Suprapubic skin (tissue), 4 donors: ENCODE results near the gene MYO18A. TPM values are rescaled to one million over a fixed set of nuclear protein-coding genes. Genes with fewer than 3 reads are reported as not detected.
"Not testable (repeated sequence)": the region's sequence is repeated elsewhere in the genome, so short reads cannot be mapped to it uniquely, and the experiment has no call there.

Source experiments
- DNase-seq, 2 donors: peaks; one replicate each; pipeline ENCODE4 v3.0.0-alpha.2; 2019; ENCODE audit warnings: low spot score in 2 of 2
- H3K27ac ChIP-seq: fragments of 200-600 bp; sonication (generic); one replicate; pipeline ENCODE4 v1.5.1; 2019
- H3K27me3 ChIP-seq: fragments of 200-600 bp; sonication (generic); one replicate; pipeline ENCODE4 v1.5.1; 2019
- H3K36me3 ChIP-seq: fragments of 200-600 bp; sonication (generic); one replicate; pipeline ENCODE4 v1.5.1; 2019
- H3K4me1 ChIP-seq: fragments of 200-600 bp; sonication (generic); one replicate; pipeline ENCODE4 v1.5.1; 2019
- H3K4me3 ChIP-seq: fragments of 200-600 bp; sonication (generic); one replicate; pipeline ENCODE4 v1.5.1; 2019; ENCODE audit warnings: mild to moderate bottlenecking
- H3K9me3 ChIP-seq: fragments of 200-600 bp; sonication (generic); one replicate; pipeline ENCODE4 v1.5.1; 2019
- EP300 ChIP-seq: sonication (generic); formaldehyde crosslinking; IDR thresholded peaks from one replicate; pipeline ENCODE4 v1.6.1; 2017; ENCODE audit warnings: antibody characterized with exemption
- POLR2A ChIP-seq, 2 donors: fragments of 450-650 bp; IDR thresholded peaks; one replicate each; pipeline ENCODE4 v1.6.1; 2017; ENCODE audit warnings: antibody characterized with exemption in 2 of 2, mild to moderate bottlenecking in 2 of 2, moderate library complexity in 2 of 2
- POLR2AphosphoS5 ChIP-seq, 3 donors: sonication (generic); formaldehyde crosslinking; IDR thresholded peaks; one replicate each; pipeline ENCODE4 v1.6.1; 2017; ENCODE audit warnings: antibody characterized with exemption in 3 of 3
- WGBS: methylation state at CpG from one replicate; pipeline ENCODE4 v1.1.5; 2018; 5-methylcytosine and 5-hydroxymethylcytosine counted together
- total RNA-seq, 4 donors: library from RNA; depleted of rRNA; stranded (reverse); fragments of >200 nt; gene quantifications; one replicate each; pipeline ENCODE4 v1.1.0, GENCODE V29; 2016
- TF ChIP-seq, protein P1 (sequence below), 2 donors: fragments of 200-600 bp in 1 of 2; fragments of 450-650 bp in 1 of 2; sonication (generic) in 1 of 2; IDR thresholded peaks; one replicate each; pipeline ENCODE4 v1.5.1; 2016 to 2019; ENCODE audit warnings: antibody characterized with exemption in 2 of 2, mild to moderate bottlenecking in 1 of 2, moderate library complexity in 1 of 2

The MYO18A gene, protein sequence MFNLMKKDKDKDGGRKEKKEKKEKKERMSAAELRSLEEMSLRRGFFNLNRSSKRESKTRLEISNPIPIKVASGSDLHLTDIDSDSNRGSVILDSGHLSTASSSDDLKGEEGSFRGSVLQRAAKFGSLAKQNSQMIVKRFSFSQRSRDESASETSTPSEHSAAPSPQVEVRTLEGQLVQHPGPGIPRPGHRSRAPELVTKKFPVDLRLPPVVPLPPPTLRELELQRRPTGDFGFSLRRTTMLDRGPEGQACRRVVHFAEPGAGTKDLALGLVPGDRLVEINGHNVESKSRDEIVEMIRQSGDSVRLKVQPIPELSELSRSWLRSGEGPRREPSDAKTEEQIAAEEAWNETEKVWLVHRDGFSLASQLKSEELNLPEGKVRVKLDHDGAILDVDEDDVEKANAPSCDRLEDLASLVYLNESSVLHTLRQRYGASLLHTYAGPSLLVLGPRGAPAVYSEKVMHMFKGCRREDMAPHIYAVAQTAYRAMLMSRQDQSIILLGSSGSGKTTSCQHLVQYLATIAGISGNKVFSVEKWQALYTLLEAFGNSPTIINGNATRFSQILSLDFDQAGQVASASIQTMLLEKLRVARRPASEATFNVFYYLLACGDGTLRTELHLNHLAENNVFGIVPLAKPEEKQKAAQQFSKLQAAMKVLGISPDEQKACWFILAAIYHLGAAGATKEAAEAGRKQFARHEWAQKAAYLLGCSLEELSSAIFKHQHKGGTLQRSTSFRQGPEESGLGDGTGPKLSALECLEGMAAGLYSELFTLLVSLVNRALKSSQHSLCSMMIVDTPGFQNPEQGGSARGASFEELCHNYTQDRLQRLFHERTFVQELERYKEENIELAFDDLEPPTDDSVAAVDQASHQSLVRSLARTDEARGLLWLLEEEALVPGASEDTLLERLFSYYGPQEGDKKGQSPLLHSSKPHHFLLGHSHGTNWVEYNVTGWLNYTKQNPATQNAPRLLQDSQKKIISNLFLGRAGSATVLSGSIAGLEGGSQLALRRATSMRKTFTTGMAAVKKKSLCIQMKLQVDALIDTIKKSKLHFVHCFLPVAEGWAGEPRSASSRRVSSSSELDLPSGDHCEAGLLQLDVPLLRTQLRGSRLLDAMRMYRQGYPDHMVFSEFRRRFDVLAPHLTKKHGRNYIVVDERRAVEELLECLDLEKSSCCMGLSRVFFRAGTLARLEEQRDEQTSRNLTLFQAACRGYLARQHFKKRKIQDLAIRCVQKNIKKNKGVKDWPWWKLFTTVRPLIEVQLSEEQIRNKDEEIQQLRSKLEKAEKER (N-terminal part only)
- 100 to 1,000 TPM in 2 of 4 donors, 10 to 100 TPM in 2; 87.6 to 253 (median 106) TPM for total RNA-seq

DNA sequence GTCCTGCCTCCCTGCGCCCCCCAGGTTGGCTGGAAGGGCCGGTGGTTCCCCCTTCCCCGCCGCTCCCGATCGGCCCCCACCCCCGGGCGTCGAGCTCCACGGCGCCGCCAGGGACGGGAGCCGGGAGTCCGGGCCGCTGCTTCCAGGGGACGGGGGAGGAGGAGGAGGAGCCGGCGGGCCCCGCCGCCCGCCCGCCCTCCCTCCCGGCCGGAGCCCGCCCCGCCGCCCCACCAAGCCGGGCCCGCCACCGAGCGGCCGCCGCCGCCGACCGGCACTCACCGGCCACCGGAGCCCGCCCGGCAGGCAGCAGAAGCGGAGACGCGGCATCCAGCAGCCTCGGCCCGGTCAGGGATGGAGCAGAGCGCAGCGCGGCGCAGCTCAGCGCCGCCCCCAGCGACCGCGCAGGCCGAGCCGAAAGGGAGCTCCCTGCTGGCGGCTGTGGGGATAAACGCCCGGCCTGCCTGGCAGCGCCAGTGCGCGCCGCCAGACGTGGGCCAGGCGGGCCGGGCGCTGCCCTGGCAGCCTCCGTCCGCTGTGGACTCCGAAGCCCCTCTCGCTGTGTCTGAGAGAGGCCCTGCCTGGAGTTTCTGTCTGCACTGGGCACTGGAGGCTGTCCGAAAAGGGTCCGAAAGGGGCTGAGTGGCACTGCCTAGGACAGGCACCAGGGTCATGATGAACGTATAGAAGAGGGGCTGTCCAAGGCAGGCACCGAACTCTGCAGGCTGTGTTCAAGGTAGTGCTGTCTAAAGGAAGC lies at the start of gene MYO18A:
MYO18A (minus strand) TSS at position 365 of the 754 bp plus-strand sequence. CDS start 13,458 bp downstream, outside the sequence.
- Histone ChIP-seq H3K9me3 (no peaks in the 10 kb centered on the region), H3K27ac (peak within 1 kb of the TSS; percentile 87), H3K27me3 (no peaks in the 10 kb centered on the region), H3K36me3 (no peaks in the 10 kb centered on the region), H3K4me1 (peaks cover 62% of the 10 kb centered on the region), H3K4me3 (peak within 1 kb of the TSS; percentile 60)
- TF ChIP-seq POLR2AphosphoS5 (IDR thresholded peaks at IDR 0.05) = no peak
- TF ChIP-seq POLR2A (IDR thresholded peaks at IDR 0.05) = no peak
- TF ChIP-seq, protein P1, sequence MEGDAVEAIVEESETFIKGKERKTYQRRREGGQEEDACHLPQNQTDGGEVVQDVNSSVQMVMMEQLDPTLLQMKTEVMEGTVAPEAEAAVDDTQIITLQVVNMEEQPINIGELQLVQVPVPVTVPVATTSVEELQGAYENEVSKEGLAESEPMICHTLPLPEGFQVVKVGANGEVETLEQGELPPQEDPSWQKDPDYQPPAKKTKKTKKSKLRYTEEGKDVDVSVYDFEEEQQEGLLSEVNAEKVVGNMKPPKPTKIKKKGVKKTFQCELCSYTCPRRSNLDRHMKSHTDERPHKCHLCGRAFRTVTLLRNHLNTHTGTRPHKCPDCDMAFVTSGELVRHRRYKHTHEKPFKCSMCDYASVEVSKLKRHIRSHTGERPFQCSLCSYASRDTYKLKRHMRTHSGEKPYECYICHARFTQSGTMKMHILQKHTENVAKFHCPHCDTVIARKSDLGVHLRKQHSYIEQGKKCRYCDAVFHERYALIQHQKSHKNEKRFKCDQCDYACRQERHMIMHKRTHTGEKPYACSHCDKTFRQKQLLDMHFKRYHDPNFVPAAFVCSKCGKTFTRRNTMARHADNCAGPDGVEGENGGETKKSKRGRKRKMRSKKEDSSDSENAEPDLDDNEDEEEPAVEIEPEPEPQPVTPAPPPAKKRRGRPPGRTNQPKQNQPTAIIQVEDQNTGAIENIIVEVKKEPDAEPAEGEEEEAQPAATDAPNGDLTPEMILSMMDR (IDR thresholded peaks at IDR 0.05) = peak; percentile 81 to 95
- DNase-seq = peak in 1 of 2 donors; percentile 81
- 0% methylated on average over 5 of the region's 76 CpGs for WGBS

DNA sequence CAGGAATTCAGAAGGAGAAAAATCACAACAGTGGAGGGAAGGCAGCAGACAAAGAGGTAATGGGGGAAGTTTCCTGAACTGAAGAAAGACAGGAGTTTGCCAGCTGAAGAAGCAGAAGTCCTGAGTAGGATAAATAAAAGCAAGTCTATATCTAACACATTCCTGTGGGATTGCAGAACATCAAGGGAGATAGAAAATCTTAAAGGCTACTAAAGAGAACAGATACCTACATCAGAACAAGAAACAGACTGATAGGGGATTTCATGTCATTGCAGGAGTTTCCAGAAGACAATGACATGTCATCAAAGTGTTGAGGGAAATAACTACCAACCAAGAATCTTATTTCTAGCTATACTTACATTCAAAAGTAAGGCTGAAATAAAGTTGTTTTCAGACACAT lies 45.2 kb upstream of the MYO18A start:
- Histone ChIP-seq H3K9me3 (no peaks in the 10 kb centered on the region), H3K27ac (no peak overlapping the region), H3K4me3 (no peak overlapping the region), H3K4me1 (no peaks in the 10 kb centered on the region), H3K36me3 (no peaks in the 10 kb centered on the region), H3K27me3 (no peaks in the 10 kb centered on the region)
- no peak for TF ChIP-seq POLR2AphosphoS5 (IDR thresholded peaks at IDR 0.05)
- TF ChIP-seq, protein P1 (IDR thresholded peaks at IDR 0.05) = no peak
- no peak for TF ChIP-seq EP300
- TF ChIP-seq POLR2A (IDR thresholded peaks at IDR 0.05) = no peak
- DNase-seq = no peak

DNA sequence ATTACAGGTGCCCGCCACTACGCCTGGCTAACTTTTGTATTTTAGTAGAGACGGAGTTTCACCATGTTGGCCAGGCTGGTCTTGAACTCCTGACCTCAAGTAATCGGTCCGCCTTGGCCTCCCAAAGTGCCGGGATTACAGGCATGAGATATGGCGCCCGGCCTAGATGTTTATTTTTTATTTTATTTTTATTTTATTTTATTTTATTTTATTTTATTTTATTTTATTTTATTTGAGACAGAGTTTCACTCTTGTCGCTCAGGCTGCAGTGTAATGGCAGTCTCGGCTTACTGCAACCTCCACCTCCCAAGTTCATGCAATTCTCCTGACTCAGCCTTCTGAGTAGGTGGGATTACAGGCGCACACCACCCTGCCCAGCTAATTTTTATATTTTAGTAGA lies 41.1 kb upstream of the MYO18A start:
- H3K4me3 ChIP-seq, DNase-seq, H3K9me3 ChIP-seq, H3K27me3 ChIP-seq, H3K4me1 ChIP-seq, H3K27ac ChIP-seq, H3K36me3 ChIP-seq: not testable (repeated sequence)
- 97% methylated on average over 11 of the region's 11 CpGs for WGBS

DNA sequence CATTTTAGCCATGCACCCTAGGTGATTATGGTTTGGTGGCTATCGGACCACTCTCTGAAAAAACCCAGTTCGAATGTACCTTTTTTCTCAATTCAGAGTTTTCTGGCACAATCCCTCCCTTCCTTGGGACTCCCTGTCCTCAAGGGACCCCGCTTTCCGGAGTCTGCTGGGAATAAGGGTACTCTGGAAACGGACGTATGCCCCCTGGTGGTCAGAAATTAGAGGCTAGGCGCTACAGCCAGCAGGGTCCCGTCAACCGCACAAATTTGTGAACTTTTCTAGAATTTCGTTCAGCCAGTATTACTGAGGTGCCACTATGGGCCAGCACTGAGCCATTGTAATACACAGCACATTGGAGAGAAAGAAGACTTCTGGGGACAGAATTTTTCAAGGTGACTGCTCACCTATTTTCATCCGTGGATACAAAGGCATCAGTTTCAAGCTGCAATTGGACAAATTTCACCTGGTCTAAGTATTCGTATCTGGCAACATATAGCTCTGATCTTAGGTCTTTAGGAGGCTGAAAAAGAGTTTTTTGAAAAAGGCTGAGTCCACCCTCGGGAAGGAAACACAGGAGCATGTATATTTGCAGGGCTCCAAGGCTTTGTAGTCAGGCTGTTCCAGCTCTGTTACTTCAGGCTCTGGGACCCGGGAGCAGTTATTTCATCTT lies 39.3 kb upstream of the MYO18A start:
- H3K27ac ChIP-seq = no peak overlapping the region
- peak; percentile 84 for DNase-seq
- WGBS = 13% methylated on average over 14 of the region's 14 CpGs
- no peaks in the 10 kb centered on the region for H3K9me3 ChIP-seq
- no peaks in the 10 kb centered on the region for H3K36me3 ChIP-seq
- no peaks in the 10 kb centered on the region for H3K27me3 ChIP-seq
- no peak overlapping the region for H3K4me3 ChIP-seq
- TF ChIP-seq POLR2A (IDR thresholded peaks at IDR 0.05) (no peak), EP300 (no peak), POLR2AphosphoS5 (IDR thresholded peaks at IDR 0.05) (peak in 1 of 3 donors; percentile 47)
- TF ChIP-seq, protein P1 (IDR thresholded peaks at IDR 0.05) = peak; percentile 84 to 90
- peaks cover 7% of the 10 kb centered on the region for H3K4me1 ChIP-seq
